ENCODE measurements around the gene TUBGCP5.

DNA sequence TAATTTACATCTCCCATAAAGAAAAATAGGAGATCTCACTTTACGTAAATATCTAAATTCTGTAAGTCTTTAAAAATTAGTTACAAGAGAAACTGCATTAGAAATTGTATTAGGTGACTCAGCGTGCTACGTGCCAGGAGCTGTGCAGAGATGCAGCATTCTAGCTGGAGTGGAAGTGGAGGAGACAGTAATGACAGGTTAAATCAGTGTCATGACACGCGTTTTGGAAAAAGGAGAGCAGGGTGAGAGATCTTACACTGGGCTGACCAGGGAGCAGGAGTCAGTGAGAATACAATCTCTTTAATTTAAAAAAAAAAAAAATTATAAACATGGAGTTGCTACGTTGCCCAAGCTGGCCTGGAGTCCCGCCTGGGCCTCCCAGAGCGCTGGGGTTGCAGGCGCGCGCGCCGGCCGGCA lies 635 bp downstream of the TUBGCP5 start:
- TF ChIP-seq, protein P1, sequence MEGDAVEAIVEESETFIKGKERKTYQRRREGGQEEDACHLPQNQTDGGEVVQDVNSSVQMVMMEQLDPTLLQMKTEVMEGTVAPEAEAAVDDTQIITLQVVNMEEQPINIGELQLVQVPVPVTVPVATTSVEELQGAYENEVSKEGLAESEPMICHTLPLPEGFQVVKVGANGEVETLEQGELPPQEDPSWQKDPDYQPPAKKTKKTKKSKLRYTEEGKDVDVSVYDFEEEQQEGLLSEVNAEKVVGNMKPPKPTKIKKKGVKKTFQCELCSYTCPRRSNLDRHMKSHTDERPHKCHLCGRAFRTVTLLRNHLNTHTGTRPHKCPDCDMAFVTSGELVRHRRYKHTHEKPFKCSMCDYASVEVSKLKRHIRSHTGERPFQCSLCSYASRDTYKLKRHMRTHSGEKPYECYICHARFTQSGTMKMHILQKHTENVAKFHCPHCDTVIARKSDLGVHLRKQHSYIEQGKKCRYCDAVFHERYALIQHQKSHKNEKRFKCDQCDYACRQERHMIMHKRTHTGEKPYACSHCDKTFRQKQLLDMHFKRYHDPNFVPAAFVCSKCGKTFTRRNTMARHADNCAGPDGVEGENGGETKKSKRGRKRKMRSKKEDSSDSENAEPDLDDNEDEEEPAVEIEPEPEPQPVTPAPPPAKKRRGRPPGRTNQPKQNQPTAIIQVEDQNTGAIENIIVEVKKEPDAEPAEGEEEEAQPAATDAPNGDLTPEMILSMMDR (IDR thresholded peaks at IDR 0.05; ENCODE audit: low read depth, low read length, poor library complexity, severe bottlenecking): no peak
- no peak for TF ChIP-seq EZH2phosphoT487 (IDR thresholded peaks at IDR 0.05; ENCODE audit: borderline replicate concordance, low read length)

All from DOHH2 (cell line).